Panc1 (cell line): Measurements from ENCODE around the gene IL21R. TPM values are rescaled to one million over a fixed set of nuclear protein-coding genes. Genes with fewer than 3 reads are reported as not detected.

ENCODE experiments used
- ATAC-seq: fragments of 200-7000 bp; cut with Tn5 transposase; 2 replicates; pipeline ENCODE4 v1.9.1; 2020; ENCODE audit warnings: mild to moderate bottlenecking, moderate library complexity
- BruUV-seq: library from RNA; stranded (reverse); fragments of 400-500 nt; replicated peaks from 2 replicates; lab custom pipeline; 2021; lab: Mats Ljungman, UMichigan
- CTCF ChIA-PET: fragments of 300-600 bp; sonication (Branson Sonifier 250); formaldehyde crosslinking; loops from one replicate; lab custom pipeline; 2022; ENCODE audit warnings: antibody characterized with exemption; lab: Charles Lee
- POLR2A ChIA-PET: fragments of 300-600 bp; sonication (Branson Sonifier 250); formaldehyde crosslinking; loops from one replicate; lab custom pipeline; 2022; ENCODE audit warnings: antibody characterized with exemption; lab: Charles Lee
- DNase-seq: peaks from one replicate; pipeline ENCODE4 v3.0.0-alpha.2; 2010; ENCODE audit warnings: low read depth, low spot score
- H3K27ac ChIP-seq: 2 replicates; pipeline ENCODE4 v1.5.1; 2011; ENCODE audit warnings: mild to moderate bottlenecking, low read length, inconsistent platforms
- H3K27me3 ChIP-seq: fragments of 200-500 bp; sonication (Bioruptor generic); 2 replicates; pipeline ENCODE4 v1.6.0; 2014; ENCODE audit warnings: low read length, inconsistent platforms; ENCODE audit not compliant: control insufficient read depth, insufficient read depth
- H3K36me3 ChIP-seq: fragments of 200-500 bp; sonication (Bioruptor generic); 2 replicates; pipeline ENCODE4 v1.5.1; 2014; ENCODE audit warnings: inconsistent platforms, mild to moderate bottlenecking, low read length, moderate library complexity; ENCODE audit not compliant: control insufficient read depth, insufficient read depth
- H3K4me1 ChIP-seq: 2 replicates; pipeline ENCODE4 v1.5.1; 2011; ENCODE audit warnings: inconsistent platforms, mild to moderate bottlenecking, low read length, moderate library complexity; ENCODE audit not compliant: control insufficient read depth, insufficient read depth
- H3K4me3 ChIP-seq, 2 experiments: 2 replicates each; pipeline ENCODE4 v1.5.1; 2011 to 2012; ENCODE audit warnings: low read depth in 2 of 2, low read length in 2 of 2, mild to moderate bottlenecking in 2 of 2, inconsistent platforms in 1 of 2, moderate library complexity in 1 of 2
- H3K9me3 ChIP-seq: fragments of 200-500 bp; sonication (Bioruptor generic); 2 replicates; pipeline ENCODE4 v1.5.1; 2014; ENCODE audit warnings: low read depth, mild to moderate bottlenecking, inconsistent platforms, low read length, moderate library complexity; ENCODE audit not compliant: control insufficient read depth, insufficient read depth
- POLR2AphosphoS5 ChIP-seq: IDR thresholded peaks from 2 replicates; pipeline ENCODE4 v1.6.1; 2012; ENCODE audit warnings: mild to moderate bottlenecking, low read depth, low read length, moderate library complexity
- SIN3A ChIP-seq: IDR thresholded peaks from 2 replicates; pipeline ENCODE4 v1.6.1; 2012; ENCODE audit warnings: low read depth, mild to moderate bottlenecking, low read length, moderate library complexity, borderline replicate concordance; ENCODE audit not compliant: insufficient read depth
- TCF7L2 ChIP-seq: IDR thresholded peaks from 2 replicates; pipeline ENCODE4 v1.6.1; 2011; ENCODE audit warnings: mild to moderate bottlenecking, low read depth, low read length, inconsistent platforms
- in situ Hi-C: cut with HindIII; loops from 2 replicates; pipeline ENCODE4 v1.10.0; 2016; ENCODE audit warnings: low sequenced_read_pairs, low pct_unique_long_range_greater_than_20kb
- intact Hi-C: fragments of 100-400 bp; cut with micrococcal nuclease; formaldehyde crosslinking; loops from one replicate; pipeline ENCODE4 v1.10.0; 2022; ENCODE audit not compliant: unreplicated experiment
- total RNA-seq: library from RNA; stranded (reverse); gene quantifications from one replicate; pipeline ENCODE4 v1.2.1, GENCODE V29; 2021; ENCODE audit not compliant: unreplicated experiment
- TF ChIP-seq, protein P1 (sequence below), 2 experiments: IDR thresholded peaks; 2 replicates each; pipeline ENCODE4 v1.6.1; 2011 to 2012; ENCODE audit warnings: low read depth in 2 of 2, control low read depth in 1 of 2, low read length in 1 of 2, mild to moderate bottlenecking in 1 of 2, moderate library complexity in 1 of 2; ENCODE audit not compliant: insufficient read depth in 1 of 2
- TF ChIP-seq, protein P2 (sequence below): fragments of 450-650 bp; IDR thresholded peaks from 2 replicates; pipeline ENCODE4 v1.5.1; 2017; ENCODE audit warnings: mild to moderate bottlenecking

Gene IL21R
- total RNA-seq, 1 experiment from 2014 or later = 0.10 TPM

- Histone ChIP-seq H3K36me3 (no peaks in the 10 kb centered on the region), H3K4me1 (no peaks in the 10 kb centered on the region), H3K27ac (no peak overlapping the region), H3K27me3 (no peaks in the 10 kb centered on the region; the same call in 1 of the 2 replicates), H3K4me3 (no peak overlapping the region), H3K9me3 (peaks cover 25% of the 10 kb centered on the region)
- DNase-seq = no peak
- in situ Hi-C loops = no loop called here
- POLR2A ChIA-PET = no interaction called here
- no peak for ATAC-seq
- intact Hi-C loops = no loop called here
- no TSS peak for BruUV-seq
- no peak for TF ChIP-seq TCF7L2
- TF ChIP-seq, protein P1, sequence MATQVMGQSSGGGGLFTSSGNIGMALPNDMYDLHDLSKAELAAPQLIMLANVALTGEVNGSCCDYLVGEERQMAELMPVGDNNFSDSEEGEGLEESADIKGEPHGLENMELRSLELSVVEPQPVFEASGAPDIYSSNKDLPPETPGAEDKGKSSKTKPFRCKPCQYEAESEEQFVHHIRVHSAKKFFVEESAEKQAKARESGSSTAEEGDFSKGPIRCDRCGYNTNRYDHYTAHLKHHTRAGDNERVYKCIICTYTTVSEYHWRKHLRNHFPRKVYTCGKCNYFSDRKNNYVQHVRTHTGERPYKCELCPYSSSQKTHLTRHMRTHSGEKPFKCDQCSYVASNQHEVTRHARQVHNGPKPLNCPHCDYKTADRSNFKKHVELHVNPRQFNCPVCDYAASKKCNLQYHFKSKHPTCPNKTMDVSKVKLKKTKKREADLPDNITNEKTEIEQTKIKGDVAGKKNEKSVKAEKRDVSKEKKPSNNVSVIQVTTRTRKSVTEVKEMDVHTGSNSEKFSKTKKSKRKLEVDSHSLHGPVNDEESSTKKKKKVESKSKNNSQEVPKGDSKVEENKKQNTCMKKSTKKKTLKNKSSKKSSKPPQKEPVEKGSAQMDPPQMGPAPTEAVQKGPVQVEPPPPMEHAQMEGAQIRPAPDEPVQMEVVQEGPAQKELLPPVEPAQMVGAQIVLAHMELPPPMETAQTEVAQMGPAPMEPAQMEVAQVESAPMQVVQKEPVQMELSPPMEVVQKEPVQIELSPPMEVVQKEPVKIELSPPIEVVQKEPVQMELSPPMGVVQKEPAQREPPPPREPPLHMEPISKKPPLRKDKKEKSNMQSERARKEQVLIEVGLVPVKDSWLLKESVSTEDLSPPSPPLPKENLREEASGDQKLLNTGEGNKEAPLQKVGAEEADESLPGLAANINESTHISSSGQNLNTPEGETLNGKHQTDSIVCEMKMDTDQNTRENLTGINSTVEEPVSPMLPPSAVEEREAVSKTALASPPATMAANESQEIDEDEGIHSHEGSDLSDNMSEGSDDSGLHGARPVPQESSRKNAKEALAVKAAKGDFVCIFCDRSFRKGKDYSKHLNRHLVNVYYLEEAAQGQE (IDR thresholded peaks at IDR 0.05; ENCODE audit: insufficient read depth in 1 of 2, low read depth in 2 of 2, low read length in 1 of 2) = no peak
- no peak for TF ChIP-seq POLR2AphosphoS5
- no peak for TF ChIP-seq SIN3A
- CTCF ChIA-PET = no interaction called here
Measured at GRCh38 chr16:27421961-27422740, 20.2 kb downstream of the IL21R start.

GRCh38 chr16:27424772-27425498, 23.0 kb downstream of the IL21R start:
- Histone ChIP-seq H3K4me1 (no peaks in the 10 kb centered on the region), H3K9me3 (peaks cover 25% of the 10 kb centered on the region), H3K27me3 (no peaks in the 10 kb centered on the region; the same call in 1 of the 2 replicates), H3K4me3 (no peak overlapping the region), H3K27ac (no peak overlapping the region), H3K36me3 (no peaks in the 10 kb centered on the region)
- ChIA-PET POLR2A (no interaction called here), CTCF (no interaction called here)
- TF ChIP-seq, protein P1 (IDR thresholded peaks at IDR 0.05; ENCODE audit: insufficient read depth in 1 of 2, low read depth in 2 of 2, low read length in 1 of 2) = no peak
- TF ChIP-seq SIN3A (no peak), TCF7L2 (no peak), POLR2AphosphoS5 (no peak)
- TF ChIP-seq, protein P2, sequence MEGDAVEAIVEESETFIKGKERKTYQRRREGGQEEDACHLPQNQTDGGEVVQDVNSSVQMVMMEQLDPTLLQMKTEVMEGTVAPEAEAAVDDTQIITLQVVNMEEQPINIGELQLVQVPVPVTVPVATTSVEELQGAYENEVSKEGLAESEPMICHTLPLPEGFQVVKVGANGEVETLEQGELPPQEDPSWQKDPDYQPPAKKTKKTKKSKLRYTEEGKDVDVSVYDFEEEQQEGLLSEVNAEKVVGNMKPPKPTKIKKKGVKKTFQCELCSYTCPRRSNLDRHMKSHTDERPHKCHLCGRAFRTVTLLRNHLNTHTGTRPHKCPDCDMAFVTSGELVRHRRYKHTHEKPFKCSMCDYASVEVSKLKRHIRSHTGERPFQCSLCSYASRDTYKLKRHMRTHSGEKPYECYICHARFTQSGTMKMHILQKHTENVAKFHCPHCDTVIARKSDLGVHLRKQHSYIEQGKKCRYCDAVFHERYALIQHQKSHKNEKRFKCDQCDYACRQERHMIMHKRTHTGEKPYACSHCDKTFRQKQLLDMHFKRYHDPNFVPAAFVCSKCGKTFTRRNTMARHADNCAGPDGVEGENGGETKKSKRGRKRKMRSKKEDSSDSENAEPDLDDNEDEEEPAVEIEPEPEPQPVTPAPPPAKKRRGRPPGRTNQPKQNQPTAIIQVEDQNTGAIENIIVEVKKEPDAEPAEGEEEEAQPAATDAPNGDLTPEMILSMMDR = no peak
- in situ Hi-C loops = no loop called here
- DNase-seq = no peak
- no peak for ATAC-seq
- no TSS peak for BruUV-seq
- intact Hi-C loops = no loop called here
